ENCODE results near the gene WDR20. TPM values are rescaled to one million over a fixed set of nuclear protein-coding genes. Genes with fewer than 3 reads are reported as not detected.

The WDR20 gene
- total RNA-seq, 1 donor from 2014 or later, result 42.3 TPM

GRCh38 chr14:102229071-102229738 is 89.5 kb downstream of the WDR20 start:
- DNase-seq (no peak), ATAC-seq (ENCODE audit: low read depth) (no peak)
- Mint-ChIP-seq H3K4me1 (no peaks in the 10 kb centered on the region), H3K4me3 (no peak overlapping the region), H3K36me3 (ENCODE audit: low read depth) (no peaks in the 10 kb centered on the region), H3K9me3 (no peaks in the 10 kb centered on the region), H3K27ac (no peak overlapping the region), H3K27me3 (no peaks in the 10 kb centered on the region)
- ChIA-PET POLR2A (no interaction called here), CTCF (interaction anchor here (1.7 kb wide), 1 partner anchor 85 kb away, joined by 4 read pairs; no protein-coding TSS in a partner anchor)
- TF ChIP-seq, protein P1, sequence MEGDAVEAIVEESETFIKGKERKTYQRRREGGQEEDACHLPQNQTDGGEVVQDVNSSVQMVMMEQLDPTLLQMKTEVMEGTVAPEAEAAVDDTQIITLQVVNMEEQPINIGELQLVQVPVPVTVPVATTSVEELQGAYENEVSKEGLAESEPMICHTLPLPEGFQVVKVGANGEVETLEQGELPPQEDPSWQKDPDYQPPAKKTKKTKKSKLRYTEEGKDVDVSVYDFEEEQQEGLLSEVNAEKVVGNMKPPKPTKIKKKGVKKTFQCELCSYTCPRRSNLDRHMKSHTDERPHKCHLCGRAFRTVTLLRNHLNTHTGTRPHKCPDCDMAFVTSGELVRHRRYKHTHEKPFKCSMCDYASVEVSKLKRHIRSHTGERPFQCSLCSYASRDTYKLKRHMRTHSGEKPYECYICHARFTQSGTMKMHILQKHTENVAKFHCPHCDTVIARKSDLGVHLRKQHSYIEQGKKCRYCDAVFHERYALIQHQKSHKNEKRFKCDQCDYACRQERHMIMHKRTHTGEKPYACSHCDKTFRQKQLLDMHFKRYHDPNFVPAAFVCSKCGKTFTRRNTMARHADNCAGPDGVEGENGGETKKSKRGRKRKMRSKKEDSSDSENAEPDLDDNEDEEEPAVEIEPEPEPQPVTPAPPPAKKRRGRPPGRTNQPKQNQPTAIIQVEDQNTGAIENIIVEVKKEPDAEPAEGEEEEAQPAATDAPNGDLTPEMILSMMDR (IDR thresholded peaks at IDR 0.05), result no peak
- intact Hi-C loops (cut with micrococcal nuclease), result no loop called here

DNA sequence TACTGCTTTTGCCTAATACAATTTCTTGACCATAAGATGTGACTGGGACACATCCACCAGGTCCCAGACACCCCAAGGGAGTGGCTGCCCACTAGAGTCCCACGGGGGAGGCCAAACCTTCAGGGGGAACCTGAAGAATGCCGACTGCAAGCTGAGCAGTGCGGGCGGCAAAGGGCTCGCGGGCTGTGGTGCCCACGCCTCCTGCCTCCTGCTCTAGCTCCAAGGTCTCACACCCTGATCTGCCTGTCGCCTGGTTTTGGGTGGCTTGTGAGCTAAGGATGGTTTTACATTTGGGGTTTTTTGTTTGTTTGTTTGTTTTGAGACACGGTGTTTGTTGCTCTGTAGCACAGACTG is 90.0 kb downstream of the WDR20 start:
- no peaks in the 10 kb centered on the region for H3K9me3 Mint-ChIP-seq
- H3K36me3 Mint-ChIP-seq (ENCODE audit: low read depth), result no peaks in the 10 kb centered on the region
- no peak for DNase-seq
- intact Hi-C loops (cut with micrococcal nuclease), result loop anchor here (10.0 kb wide), 1 partner anchor 285 kb away; no protein-coding TSS in a partner anchor
- ATAC-seq (ENCODE audit: low read depth), result no peak
- TF ChIP-seq, protein P1 (IDR thresholded peaks at IDR 0.05), result no peak
- POLR2A ChIA-PET, result no interaction called here
- H3K4me3 Mint-ChIP-seq, result no peak overlapping the region
- no peaks in the 10 kb centered on the region for H3K27me3 Mint-ChIP-seq
- H3K4me1 Mint-ChIP-seq, result no peaks in the 10 kb centered on the region
- CTCF ChIA-PET, result interaction anchor here (1.7 kb wide), 1 partner anchor 85 kb away, joined by 4 read pairs; no protein-coding TSS in a partner anchor
- H3K27ac Mint-ChIP-seq, result no peak overlapping the region

- intact Hi-C loops (cut with micrococcal nuclease), result loop anchor here (10.0 kb wide), 1 partner anchor 284 kb away; no protein-coding TSS in a partner anchor
- Mint-ChIP-seq H3K9me3 (no peaks in the 10 kb centered on the region), H3K4me1 (no peaks in the 10 kb centered on the region), H3K36me3 (ENCODE audit: low read depth) (no peaks in the 10 kb centered on the region), H3K4me3 (no peak overlapping the region), H3K27ac (no peak overlapping the region), H3K27me3 (no peaks in the 10 kb centered on the region)
- CTCF ChIA-PET, result interaction anchor here (1.7 kb wide), 1 partner anchor 84 kb away, joined by 4 read pairs; no protein-coding TSS in a partner anchor
- ATAC-seq (ENCODE audit: low read depth), result no peak
- POLR2A ChIA-PET, result no interaction called here
- TF ChIP-seq, protein P1 (IDR thresholded peaks at IDR 0.05), result no peak
- no peak for DNase-seq
Measured at GRCh38 chr14:102230481-102231210, 90.9 kb downstream of the WDR20 start.

- Mint-ChIP-seq H3K36me3 (ENCODE audit: low read depth) (no peaks in the 10 kb centered on the region), H3K4me3 (no peak overlapping the region), H3K27me3 (no peaks in the 10 kb centered on the region), H3K9me3 (no peaks in the 10 kb centered on the region), H3K27ac (no peak overlapping the region), H3K4me1 (no peaks in the 10 kb centered on the region)
- POLR2A ChIA-PET, result no interaction called here
- intact Hi-C loops (cut with micrococcal nuclease), result loop anchor here (10.0 kb wide), 1 partner anchor 283 kb away; no protein-coding TSS in a partner anchor
- TF ChIP-seq, protein P1 (IDR thresholded peaks at IDR 0.05), result no peak
- ATAC-seq (ENCODE audit: low read depth) (no peak), DNase-seq (no peak)
- CTCF ChIA-PET, result no interaction called here
Measured at GRCh38 chr14:102231476-102232347, 92.0 kb downstream of the WDR20 start.

GRCh38 chr14:102232348-102232625 is 92.6 kb downstream of the WDR20 start:
- no peaks in the 10 kb centered on the region for H3K27me3 Mint-ChIP-seq
- no peaks in the 10 kb centered on the region for H3K4me1 Mint-ChIP-seq
- POLR2A ChIA-PET, result no interaction called here
- H3K27ac Mint-ChIP-seq, result no peak overlapping the region
- ATAC-seq (ENCODE audit: low read depth) (no peak), DNase-seq (no peak)
- H3K4me3 Mint-ChIP-seq, result no peak overlapping the region
- no peaks in the 10 kb centered on the region for H3K9me3 Mint-ChIP-seq
- H3K36me3 Mint-ChIP-seq (ENCODE audit: low read depth), result no peaks in the 10 kb centered on the region
- CTCF ChIA-PET, result no interaction called here
- TF ChIP-seq, protein P1 (IDR thresholded peaks at IDR 0.05), result no peak
- intact Hi-C loops (cut with micrococcal nuclease), result loop anchor here (10.0 kb wide), 1 partner anchor 283 kb away; no protein-coding TSS in a partner anchor
